NCI-H2029 treated with DMSO at 0.1 percent for 48 hours (cell line): ENCODE data around the gene AFG3L2.
A peak's percentile ranks its signal among the peaks of the same experiment; 100 is the strongest.

Experiments used
- DNase-seq: peaks from one replicate; lab custom pipeline; 2025; lab: John Stamatoyannopoulos, UW

Gene AFG3L2

DNA sequence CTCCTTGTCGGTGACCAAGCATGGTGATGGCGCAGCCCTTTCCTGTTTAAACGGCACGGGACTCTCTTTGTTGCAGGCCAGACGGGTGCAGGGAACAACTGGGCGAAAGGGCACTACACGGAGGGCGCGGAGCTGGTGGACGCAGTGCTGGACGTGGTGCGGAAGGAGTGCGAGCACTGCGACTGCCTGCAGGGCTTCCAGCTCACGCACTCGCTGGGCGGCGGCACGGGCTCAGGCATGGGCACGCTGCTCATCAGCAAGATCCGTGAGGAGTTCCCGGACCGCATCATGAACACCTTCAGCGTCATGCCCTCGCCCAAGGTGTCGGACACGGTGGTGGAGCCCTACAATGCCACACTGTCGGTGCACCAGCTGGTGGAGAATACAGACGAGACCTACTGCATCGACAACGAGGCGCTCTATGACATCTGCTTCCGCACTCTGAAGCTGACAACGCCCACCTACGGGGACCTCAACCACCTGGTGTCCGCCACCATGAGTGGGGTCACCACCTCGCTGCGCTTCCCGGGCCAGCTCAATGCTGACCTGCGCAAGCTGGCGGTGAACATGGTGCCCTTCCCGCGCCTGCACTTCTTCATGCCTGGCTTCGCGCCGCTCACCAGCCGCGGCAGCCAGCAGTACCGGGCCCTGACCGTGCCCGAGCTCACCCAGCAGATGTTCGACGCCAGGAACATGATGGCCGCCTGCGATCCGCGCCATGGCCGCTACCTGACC lies 51.9 kb downstream of the AFG3L2 start:
- DNase-seq, result no peak

DNA sequence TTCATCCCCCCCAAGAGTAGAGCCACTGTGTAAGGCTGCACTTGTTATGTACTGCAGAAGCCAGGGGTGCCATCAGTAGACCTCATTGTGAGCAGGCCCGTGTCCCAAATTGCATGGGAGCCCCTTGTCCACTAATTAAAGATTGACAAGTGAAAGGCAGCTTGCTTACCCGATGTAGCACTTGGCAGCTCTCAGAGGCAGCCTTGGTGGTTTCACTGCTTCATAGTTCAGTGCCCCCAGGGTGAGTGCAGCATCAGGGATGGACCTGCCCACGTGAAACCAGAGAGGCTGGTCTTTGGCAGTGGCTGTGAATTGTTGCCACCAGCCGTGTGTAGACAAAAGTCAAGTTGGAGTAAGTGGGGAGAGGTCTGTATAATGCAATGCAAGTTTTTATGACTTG lies 55.7 kb downstream of the AFG3L2 start:
- DNase-seq, result no peak

DNA sequence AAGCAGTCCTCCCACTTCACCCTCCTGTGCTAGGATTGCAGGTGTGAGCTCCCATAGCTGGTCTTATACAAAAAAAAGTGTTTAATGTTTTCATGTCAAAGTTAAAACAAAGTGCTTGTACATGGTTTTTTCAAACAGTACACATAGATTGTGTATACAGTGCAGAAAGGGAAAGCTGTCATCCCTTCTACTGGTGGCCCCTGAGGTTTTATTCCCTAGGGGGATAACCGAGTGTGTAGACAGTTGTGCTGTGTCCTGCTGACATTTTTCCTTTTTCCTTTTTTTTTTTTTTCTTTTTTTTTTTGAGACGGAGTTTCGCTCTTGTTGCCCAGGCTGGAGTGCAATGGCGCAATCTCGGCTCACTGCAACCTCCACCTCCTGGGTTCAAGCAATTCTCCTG lies 58.2 kb downstream of the AFG3L2 start:
- DNase-seq, result no peak

DNA sequence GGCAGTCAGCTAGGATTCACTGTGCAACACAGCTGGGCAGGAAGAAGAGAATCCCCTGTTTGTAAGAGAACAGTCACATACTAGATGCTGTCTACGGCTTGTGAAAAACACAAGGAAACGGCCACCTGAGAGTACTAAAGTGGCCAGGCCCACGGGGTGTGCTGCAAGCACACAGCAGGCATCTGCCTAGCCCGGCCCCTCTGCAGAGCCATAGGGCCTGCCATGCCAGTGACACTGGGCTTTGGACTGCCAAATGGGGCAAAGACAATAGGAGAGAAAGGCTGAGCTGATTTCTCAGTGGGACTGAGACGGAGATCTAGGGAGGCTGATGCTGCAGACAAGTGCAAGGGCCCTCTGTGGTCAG lies 58.7 kb downstream of the AFG3L2 start:
- no peak for DNase-seq

DNA sequence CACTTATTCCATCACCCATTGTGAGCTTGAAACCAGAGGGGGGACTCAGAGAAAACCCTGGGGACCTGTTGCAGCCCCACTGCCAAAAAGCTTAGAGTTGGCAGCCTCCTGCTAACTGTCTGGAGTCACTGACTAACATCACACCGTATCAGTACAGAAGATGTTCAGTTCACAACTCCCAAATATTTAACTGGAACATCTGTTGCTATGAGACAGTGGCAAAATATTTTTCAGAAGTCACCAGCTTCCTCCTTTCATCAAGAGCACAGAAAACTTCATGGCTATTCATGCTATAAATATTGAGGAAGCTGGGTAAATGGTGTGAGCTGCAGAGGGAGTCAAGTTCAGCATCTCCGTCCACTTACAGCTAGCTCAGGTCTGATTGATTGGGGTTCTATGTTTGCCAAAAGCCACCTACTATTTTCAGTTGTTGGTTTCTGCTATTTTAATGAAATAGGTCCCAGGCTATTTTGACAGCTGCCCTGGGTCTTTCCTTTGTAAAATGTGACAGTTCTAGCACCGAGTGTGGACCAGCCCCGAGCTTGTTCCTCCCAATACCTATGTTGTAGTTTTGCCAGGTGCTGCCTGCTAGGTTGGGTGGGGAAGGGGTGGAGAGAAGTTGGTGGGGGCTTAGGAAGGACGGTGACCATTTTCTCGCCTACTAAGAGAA lies 59.2 kb downstream of the AFG3L2 start:
- DNase-seq, result no peak

DNA sequence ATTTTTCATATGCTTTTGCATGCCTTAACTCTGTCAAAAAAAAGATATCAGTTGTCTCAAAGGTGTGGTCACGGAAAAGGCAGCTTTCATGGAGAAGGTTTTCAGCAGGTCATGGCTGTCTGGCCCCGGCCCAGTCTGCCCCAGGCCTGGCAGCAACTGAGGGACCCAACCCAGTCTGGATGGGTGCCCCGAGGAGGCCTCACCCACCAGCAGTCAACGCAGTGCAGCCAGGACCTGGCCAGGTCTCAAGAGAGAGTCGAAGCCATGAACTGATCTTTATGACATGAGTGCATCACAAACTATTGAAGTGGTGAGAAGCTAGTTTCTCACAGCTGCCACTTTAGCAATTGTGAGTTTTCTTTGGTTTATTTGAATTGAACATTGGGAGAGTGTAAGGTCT lies 61.1 kb downstream of the AFG3L2 start:
- no peak for DNase-seq

DNA sequence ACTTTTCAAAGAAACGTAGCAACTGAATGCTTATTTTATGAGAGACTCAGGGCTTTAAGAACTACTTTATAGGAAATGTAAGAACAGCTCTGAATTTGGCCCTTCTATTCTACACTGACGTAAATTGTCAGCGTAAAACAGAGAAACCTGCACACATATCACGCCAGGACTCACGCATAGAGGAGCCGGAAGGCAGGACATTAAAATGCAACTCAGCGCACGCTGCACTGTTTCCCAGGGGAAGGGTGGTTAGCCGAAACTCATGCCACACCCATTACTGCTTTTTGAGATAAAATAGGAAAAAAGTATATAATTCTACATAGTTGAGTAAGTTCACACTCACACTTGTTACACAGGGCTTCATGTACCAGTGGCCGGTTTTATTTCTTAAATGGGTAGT lies 61.5 kb downstream of the AFG3L2 start:
- DNase-seq, result no peak

DNA sequence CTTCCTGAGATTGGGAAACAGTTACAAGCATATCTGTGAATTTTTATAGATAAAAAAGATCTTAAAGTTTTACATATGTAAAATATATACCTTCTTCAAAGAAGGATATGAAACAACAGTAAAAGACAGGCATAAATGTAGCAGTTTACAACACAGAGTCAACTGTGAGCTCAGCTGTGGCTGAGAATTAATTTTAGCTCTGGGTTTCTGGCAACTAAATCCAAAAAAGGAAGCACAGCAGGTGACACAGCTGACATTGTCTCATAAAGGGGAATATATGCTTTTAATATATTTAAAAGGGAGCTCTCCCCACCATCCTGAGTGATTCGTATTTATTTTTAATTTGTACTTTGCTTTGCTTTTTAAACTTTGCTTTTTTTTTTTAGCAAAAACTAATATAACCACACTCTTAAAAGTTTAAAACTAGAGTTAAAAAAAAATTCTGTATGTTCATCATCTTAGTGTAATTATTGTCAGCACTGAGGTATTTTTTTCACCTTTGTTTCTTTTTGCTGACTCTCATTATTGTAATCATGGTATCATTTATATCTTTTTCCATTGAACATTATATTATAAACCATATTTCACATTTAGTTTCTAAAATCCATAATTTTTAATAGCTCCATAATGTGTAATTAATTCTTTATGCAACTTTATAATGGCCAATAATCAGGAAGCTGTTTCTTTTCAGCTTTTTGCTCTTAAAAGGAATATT lies 62.3 kb downstream of the AFG3L2 start:
- DNase-seq, result no peak

DNA sequence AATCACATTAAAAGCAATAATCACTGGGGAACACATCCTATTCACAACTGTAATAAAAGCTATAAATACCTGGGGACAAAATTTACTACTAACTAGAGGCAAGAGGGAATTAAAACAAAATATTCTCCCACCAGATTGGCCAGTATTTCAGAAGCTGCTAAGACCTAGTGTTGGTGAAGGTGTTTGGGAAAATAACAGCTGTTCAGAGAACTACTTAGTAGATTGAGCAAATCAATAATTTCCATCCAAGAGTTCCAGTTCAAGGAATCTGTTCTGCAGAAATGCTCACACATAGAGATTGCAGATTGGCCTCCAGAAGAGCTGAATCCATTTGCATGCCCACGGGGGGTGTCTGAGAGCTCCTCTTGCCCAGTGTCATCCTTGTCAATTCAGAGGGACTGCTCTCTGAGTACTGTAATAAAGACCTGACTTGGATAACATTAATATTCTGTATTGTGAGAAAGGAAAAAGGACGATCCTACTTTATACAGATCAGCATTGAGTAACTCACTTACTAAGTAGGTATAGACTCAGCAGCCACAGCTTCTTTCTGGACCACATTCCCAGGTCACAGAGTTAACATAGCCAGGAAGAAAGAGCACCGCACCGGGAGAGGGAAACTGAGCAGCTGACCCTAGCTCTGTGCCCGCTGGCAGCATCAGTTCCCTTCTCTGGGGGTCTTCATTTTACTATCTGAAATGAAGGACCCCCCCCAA lies 63.3 kb downstream of the AFG3L2 start:
- no peak for DNase-seq

DNA sequence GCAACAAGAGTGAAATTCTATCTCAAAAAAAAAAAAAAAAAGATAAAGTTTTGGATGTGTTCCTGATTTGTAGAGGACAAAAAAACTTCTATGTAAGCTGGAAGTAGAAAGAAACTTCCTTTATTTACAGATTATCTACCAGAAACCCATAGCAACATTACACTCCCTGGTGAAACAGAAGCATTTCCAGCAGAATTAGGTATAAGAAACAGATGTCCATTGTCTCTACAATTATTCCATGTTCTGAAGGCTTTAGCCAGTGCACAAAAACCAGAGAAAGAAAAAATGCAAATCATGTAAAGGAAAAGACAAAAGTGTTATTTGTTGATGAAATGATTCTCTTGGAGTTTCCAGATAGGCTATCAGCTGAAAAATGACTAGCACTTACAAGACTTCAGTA lies 64.1 kb downstream of the AFG3L2 start:
- no peak for DNase-seq

DNA sequence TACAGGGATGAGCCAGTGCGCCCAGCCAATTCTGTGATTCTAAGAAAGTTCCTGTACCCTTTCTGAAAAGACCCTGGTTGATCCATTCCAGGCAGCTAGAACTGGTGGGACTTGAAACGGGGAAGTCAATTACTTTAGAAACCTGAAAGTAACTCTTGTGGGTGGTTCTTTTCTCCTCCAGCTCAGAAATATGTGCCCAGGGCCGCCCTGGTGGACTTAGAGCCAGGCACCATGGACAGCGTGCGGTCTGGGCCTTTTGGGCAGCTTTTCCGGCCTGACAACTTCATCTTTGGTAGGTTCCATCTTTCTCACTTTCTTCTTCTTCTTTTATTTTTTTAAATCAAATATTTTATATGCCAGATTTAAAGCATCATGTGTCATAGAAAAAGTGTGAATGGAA lies 66.3 kb downstream of the AFG3L2 start:
- no peak for DNase-seq

DNA sequence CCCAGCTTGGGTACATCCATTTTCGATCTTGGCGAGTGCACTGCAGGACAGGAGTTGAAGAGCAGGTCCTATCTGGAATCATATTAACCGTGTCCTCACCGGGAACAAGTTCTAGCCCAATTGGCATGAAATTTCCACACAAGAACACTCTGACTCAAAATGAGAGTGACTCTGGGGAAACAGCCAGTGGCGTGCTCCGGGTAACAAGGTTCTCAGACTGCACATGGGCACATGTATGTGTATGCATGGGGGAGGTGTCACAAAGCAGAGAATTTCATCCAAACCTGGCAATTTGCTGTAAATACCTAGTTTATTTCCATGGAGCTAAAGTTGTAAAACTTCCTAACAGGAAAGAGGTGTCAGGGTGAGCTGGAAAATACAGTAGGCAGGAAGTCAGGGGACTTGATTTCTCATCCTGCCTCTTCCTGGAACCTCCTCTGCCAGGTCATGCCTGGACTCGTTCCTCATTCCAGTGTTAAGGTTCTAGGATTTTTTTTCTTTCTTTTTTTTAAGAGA lies 67.3 kb downstream of the AFG3L2 start:
- no peak for DNase-seq

DNA sequence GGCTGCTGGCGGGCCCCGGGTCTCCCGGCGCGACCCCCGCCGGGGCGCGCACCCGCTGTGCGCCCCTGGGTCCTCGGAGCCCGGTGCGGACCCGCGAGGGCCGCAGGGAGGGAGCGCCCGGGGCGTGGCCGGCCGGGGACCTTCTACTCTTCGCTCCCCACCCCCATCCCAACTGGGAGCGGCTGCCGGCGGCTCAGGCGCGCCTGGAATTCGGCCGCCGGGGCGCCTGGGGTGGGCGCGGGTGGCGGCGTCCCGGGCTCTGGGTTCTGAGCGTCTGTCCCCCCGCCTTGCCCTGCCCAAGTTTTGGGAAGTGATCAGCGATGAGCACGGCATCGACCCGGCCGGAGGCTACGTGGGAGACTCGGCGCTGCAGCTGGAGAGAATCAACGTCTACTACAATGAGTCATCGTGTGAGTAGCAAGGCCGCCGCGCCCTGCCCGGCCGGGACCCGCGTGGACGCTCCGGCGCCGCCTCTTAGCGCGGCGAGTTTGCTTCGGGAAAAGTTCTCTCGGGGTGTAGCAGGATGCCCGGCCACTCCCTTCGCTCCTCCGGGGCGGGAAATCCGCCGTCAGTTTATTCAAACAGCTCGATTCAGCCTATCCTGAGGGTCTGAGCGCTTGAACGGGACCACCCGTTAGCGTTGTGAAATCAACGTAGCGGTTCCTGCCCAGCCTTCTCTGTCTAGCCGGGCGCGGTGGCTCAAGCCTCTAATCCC lies 68.5 kb downstream of the AFG3L2 start:
- DNase-seq, result no peak

DNA sequence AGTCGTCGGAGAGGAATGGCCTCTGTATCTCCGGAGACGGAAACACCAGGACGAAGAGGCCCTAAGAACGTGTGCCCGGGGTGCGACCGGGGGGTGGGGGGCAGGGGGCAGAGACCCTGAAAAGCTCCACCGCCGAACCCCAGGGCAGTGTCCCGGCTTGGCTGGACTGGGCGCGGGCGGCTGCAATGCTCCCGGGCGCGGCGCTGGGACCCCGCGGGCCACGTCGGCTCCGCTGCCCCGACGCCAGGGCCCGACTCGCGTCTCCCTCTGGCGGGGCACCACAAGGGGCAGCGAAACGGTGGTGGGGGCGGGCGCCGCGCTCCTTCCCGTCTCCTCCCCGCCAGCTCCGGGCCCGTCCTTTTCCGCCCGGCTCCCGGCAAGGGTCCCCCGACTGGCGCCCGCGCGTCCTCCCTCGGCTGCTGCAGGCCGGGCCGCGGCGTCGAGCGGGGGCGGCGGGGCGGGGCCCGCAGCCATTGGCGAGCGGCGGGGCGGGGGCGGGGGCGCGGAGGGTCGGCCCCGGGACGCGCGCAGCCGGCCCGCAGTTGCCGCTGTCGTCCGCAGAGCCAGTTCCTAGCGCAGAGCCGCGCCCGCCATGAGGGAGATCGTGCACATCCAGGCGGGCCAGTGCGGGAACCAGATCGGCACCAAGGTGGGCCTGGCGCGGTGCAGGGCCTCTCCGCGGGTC lies 69.2 kb downstream of the AFG3L2 start, which contains the start of gene TUBB6:
TUBB6 (plus strand) TSS at position 541 of the 685 bp plus-strand sequence; CDS start at position 593, 52 bp downstream.
- DNase-seq, result no peak

DNA sequence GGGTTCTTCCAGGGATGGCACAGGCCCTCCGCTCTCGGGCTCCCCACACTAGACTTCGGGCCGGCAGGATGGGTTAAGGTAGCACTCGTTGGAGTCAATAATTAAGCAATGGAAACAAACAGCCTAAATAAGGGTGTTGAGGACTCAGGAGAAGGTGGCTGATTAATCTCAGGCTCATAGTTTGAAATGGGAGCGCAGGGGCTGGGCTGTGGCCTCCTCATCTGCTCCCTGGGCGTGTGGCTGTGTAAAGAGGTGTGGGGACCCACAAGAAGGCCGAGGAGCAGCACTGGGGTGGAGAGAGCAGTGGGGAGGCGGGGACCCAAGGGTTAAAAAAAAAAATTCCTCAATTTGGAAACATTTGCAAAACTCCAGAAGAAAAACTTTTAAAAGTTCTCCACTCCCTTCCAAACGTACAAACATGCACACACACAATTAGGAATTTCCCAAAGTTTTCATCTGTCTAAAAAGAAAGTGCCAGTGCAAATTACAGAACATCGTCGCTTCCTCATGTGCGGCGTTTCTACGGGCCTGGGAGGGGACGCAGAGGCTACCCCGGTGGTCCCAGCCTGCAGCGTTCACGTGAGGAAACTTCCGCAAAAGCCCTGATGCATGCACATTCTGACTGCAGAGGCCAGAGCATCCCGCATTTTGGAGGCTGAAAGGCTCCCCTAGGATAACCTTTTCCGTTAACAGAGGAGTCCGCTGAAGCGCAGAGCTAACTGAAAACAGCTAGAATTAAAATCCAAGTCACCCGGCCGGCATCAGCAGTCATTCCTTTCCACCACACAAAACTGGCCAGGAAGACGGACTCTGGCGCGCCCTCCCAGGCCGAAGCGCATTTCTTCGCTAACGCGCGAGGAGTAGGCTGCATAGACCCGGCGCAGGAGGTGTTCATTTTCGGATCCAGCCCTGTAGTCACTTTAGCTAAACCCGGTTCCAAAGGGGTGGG lies 70.0 kb downstream of the AFG3L2 start:
- no peak for DNase-seq

DNA sequence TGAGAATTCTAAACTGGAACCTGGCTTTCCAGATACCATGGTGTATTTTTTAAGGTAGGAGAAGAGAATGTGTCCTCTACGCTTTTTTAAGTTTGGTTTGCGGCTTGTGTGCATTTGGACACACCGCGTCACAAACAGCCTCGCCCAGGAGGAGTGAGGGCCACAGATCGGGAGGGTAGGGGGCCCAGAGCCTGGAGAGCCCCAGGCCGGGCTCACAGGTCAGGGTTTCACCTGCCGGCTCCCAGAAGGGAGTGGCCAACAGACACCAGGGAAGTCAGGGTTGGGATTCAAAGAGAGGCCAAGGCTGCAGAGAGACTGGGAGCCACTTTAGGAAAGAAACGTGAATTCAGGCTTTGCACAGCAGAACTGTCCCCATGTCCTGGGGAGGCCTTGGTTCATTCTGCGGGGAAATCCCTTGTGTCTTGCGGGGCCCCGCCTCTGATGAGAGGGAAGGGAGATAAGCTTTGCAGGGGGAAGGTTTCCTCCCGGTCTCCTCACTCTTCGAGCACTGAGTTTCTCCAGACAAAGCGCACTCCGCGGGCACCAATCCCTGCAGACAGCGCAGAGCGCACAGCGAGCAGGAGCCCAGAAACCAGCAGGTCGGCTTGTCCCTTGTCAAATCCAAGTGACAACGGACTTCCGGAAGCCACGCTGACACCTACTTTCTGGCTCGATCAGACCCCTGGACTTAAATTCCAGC lies 70.9 kb downstream of the AFG3L2 start:
- no peak for DNase-seq

DNA sequence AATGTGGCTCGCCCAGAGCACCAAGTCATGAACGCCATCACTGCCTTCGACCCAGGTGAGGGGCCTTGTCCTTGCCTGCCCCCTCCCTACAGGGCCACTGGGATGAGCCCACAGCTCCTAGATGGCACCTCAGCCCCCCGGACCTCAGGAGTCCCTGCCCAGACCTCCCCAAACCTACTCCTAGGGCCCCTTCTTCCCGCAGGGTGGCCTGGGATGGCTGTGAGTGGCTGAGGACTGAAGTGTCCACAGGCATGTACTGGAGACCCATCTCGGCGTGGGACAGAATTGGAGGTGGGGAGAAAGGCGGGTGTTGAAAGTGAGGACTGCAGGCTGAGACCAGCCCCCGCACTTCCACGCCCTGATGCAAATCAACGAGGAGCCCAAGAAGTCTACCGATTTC lies 71.8 kb downstream of the AFG3L2 start:
- no peak for DNase-seq

DNA sequence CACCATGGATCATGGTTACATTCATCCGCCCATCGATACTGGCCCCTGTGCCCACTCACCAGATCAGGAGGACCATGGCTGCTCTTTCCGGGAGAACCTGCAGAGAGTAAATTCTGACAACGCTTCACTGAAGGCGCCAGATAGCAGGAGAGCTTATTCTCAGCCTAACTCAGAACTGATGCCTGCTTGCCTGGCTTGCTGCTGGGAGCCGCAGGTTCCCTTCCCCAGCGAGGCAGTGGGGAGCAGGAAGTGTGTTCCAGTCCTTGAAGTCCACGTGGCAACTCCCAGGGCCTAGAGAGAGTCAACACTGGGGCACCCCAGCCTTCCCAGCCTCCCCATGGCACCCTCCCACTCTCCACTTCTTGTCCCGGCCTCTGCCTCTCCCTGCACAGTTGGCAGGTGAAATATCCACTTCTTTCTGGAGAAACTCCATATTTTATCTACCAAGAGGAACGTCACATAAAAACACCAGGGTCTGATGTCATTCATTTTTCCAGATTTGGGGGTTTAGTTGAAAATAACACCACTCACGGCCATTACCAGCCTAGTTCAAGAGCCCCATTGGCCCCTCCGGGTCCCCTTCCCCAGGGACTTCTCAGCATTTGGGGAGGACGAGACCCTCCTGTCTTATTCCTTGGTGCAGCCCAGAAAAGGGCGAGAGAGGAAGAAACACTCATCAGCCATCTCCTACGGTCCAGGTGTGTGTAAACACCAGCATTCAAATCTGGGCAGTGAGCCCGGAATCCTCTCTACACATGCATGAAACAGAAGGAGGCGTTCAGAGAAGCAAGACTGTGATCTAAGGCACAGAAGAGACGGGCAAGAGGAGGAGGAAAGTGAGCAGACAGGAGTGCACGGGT lies 72.4 kb downstream of the AFG3L2 start:
- peak; percentile 55 for DNase-seq
